Ramos (cell line): ENCODE measurements around the gene ANKFY1.
"Not testable (repeated sequence)": the region's sequence is repeated elsewhere in the genome, so short reads cannot be mapped to it uniquely, and the experiment has no call there.

Experiments used
- in situ Hi-C: fragments of 300-500 bp; cut with MboI; formaldehyde crosslinking; loops from one replicate; pipeline ENCODE4 v1.14.3; 2022; ENCODE audit warnings: low sequenced_read_pairs; ENCODE audit not compliant: unreplicated experiment

ANKFY1 gene

GRCh38 chr17:4258867-4259266, 4.9 kb downstream of the ANKFY1 start:
- in situ Hi-C loops, result no loop called here

DNA sequence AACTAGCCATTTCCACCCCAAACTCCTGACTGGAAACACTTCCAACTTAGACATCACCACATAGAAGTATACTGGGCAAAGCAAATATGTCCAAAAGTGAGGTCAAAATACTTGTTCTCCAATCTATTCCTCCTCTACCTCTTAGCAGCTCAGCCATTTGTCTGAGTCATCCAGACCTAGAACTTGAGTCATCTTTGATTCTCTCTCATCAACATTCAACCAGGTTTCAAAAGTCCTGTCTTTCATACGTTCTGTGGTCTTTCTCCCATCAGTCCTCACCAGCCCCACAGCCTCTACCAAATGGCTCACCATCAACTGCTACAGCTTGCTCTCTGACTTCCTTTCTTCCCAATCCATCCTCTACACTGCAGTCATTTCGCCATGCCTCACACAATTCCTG, 6.8 kb downstream of the ANKFY1 start:
- in situ Hi-C loops, result no loop called here

- in situ Hi-C loops, result not testable (repeated sequence)
These were observed 8.5 kb downstream of the ANKFY1 start for GRCh38 chr17:4255271-4255670.

GRCh38 chr17:4250887-4251286, 12.9 kb downstream of the ANKFY1 start:
- in situ Hi-C loops, result no loop called here

GRCh38 chr17:4249452-4250029, 14.2 kb downstream of the ANKFY1 start:
- in situ Hi-C loops, result no loop called here

DNA sequence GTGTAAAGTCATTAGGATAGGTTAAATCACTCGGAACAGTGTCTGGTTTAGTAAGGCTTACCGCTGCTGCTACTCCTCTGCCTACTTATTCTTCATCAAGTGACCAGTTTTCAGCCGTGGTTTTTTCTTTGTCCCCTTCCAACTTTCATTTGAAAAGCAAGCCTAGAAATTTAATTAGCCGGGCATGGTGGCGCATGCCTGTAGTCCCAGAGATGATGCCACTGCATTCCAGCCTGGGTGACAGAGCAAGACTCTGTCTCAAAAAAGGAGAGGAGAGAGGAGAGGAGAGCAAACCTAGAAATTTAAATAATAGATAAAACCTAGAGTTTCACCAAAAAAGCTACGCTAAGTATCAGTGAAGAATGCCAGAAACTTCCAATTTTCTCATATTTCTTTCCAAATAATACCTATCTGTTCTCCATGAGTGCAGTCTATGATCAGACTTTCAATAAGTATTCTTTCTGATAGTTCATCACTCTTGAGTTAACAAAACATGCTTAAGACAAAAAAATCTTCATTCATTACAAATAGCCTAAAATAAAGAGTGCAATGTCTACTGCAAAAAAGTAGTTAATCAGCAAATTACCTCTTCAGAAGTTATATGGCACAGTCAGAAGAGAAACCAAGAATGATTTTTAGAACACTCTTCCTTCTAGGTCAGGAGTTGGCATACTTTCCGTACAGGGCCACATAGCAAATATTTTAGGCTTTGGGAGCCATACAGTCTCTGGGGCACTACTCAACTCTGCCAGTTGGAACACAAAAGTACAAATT, 15.1 kb downstream of the ANKFY1 start:
- in situ Hi-C loops, result no loop called here

DNA sequence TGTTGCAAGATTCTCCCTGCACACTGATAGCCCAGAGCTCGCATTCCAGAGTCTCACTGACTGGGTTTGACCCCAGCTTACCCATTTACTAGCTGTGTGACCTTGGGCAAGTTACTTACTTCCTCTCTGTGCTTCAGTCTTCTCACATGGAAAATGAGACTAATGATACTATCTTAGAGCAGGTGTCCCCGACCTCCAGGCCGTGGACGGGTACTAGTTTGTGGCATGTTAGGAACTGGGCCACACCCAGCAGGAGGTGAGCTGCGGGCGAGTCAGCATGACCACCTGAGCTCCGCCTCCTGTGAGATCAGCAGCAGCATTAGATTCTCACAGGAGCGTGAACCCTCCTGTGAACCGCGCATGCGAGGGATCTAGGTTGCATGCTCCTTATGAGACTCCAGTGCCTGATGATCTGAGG, 15.8 kb downstream of the ANKFY1 start:
- in situ Hi-C loops, result no loop called here

DNA sequence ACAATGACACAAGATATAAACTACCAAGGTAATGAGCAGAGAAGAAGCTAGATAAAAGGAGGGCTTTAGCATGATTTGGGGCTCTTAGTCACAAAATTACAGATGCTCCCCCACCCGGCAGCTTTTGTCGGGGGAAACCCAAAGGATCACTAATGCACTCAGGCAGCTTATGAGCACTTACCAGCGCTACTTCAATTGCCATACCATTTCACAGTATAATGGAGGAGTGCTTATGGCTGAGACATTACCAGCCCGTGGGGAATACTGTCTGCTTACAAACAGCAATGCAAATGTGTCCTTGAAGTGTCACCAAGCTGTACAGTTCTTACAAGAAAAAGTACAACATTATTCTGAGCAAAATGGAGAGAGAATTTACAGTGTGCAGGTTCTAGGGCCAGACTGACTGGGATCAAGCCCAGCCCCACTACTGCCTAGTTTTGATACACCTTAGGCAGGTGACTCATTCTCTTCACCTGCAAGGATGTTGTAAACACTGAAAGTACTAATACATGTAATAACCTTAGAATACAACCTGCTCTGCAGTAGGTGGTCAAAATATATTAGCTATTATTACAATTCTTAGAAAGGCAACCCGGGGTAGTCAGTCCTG, 16.3 kb downstream of the ANKFY1 start:
- in situ Hi-C loops, result no loop called here

DNA sequence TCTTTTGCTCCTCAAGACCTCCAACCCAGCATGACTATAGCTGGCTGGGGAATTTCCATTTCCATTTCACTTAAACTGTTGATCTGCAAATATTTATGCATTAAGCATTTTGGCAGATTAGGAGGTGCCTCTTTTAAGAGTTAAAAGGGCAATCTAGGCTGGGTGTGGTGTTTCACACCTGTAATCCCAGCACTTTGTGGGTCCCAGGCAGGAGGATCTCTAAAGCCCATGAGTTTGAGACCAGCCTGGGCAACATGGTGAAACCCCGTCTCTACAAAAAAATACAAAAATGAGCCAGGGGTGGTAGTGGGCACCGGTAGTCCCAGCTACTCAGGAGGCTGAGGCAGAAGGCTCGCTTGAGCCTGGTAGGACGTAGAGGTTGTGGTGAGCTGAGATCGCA, 17.1 kb downstream of the ANKFY1 start:
- in situ Hi-C loops, result no loop called here

DNA sequence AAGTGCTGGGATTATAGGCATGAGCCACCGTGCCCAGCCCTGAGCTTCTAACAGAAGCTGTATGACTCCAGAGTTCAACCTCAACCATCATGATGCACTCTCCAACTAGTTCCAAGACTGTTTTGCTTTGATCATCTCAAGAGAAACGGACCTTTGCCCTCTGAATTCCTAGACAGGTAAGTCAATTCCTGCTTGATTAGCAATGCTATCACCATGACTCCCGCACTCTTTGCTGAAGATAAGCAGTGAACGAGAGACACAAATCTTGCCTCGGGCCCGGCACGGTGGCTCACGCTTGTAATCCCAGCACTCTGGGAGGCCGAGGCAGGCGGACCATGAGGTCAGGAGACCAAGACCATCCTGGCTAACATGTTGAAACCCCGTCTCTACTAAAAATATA, 22.2 kb downstream of the ANKFY1 start:
- in situ Hi-C loops, result no loop called here

DNA sequence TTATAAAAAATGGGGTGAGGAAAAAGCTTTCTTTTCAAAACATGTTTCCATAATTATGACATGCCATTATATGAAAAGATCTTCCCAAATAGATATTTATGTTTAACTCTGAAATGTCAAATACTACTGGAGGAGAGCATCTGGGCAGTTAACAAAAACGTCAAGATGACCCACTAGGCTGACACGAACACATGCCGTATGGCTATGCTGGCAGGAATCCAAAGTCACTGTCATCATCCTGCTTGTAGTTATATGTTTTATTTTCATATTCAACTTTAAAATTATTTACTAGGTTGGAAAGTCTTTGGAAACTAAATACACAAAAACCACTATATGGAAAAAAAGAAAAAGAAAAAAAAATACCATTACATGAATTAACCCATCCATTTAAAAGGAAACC, 27.3 kb downstream of the ANKFY1 start:
- in situ Hi-C loops, result no loop called here

DNA sequence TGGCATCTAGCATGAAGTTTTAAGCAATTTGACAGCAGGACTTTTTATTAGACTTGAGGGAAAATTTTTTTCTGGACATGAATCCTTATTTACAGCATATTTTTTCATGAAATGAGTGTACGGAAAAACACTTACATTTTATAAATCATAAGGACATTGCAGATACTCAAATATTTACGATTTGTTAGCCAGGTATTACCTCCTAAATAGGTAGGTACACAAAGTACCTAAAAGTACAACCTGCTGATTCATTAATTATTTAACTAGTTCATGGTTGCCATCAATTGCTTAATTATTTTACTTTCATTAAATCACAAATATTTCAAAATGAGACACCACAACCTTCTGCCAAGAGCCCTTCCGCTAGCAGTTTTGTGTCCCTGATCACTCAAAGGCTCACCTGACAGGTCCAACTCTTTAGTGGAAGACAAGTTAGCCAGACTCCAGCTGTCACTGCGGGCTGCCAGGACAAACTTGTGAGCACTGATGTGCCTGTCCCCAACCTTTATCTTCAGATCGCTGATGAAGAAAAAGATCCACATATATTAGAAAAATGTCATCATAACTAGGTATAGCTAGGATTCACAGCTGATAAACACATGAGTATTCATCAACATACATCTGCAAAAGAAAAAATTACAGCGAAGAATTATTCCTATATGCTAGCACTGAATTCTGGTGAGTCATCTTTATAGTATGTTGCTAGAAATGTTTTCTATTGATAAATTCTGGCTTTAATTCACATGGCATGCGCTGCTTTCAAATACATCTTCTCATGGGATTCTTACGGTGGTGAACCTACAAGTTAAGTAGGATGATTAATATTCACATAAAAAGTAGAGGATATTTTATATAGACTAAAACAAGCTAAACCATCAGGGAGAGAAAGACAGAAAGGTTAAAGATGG, 28.2 kb downstream of the ANKFY1 start:
- in situ Hi-C loops, result no loop called here

DNA sequence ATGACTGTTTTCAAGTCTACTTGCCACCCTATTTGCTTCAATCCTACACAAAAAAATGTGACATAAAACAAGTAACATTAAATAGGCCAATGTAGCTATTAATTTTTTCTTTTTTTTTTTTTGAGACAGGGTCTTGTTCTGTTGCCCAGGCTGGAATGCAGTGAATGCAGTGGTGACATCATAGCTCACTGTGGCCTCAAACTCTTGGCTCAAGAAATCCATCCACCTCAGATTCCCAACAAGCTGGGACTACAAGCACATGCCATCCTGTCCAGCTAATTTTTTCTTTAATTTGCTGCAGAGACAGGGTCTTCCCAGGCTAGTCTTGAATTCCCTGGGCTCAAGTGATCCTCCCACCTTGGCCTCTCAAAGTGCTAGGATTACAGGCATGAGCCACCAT, 29.4 kb downstream of the ANKFY1 start:
- in situ Hi-C loops, result no loop called here

DNA sequence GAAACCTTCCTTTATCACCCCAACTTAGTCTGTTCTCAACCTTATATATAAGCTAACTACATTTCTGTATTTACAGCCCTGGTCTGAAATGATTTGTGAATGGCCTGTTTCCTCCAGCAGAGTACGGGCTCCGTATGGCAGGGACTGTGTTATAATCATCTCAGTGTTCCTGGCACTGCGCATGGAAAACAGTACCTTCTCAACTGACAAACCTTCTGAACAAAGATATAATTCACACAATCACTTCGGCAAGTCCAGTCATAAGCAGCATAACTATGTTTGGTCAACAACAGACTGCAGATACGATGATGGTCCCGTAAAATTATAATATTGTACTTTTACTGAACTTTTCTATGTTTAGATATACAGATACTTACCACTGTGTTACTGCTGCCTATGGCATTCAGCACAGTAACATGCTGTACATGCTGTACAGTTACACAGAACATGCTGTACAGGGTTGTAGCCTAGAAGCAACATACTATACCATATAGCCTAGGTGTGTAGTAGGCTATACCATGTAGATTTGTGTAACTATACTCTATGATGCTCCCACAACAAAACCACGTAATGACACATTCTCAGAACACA, 30.0 kb downstream of the ANKFY1 start:
- in situ Hi-C loops, result no loop called here

DNA sequence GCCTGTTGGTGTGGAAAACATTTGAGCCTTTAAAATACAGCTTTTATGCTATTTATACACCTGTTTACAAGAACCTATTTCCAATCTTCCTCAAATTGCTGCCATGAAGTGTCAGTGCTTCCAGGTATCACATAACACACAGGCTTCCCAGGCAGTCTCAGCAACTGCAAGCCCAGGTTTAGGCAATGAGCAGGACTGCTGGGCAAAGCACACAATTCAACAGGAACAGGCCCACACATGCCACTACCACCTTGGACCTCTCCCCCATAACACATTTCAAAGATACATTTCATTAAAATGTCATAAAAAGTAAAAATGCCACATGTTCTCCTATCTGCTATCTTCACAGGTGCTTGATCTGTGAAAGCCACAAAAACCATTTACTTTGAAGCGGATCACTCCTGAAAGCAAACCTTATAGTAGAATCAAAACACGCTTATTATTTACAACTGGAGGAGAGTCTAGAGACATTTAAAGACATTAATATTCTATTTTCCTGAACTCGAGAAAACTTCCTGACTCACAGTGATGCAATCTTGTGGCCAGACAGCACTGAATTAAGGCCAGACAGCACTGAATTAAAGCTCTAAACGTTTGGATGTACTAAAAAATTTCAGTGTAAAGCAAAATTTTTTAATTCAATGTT, 31.5 kb downstream of the ANKFY1 start:
- in situ Hi-C loops, result no loop called here

GRCh38 chr17:4229627-4230541, 33.9 kb downstream of the ANKFY1 start:
- in situ Hi-C loops, result no loop called here

DNA sequence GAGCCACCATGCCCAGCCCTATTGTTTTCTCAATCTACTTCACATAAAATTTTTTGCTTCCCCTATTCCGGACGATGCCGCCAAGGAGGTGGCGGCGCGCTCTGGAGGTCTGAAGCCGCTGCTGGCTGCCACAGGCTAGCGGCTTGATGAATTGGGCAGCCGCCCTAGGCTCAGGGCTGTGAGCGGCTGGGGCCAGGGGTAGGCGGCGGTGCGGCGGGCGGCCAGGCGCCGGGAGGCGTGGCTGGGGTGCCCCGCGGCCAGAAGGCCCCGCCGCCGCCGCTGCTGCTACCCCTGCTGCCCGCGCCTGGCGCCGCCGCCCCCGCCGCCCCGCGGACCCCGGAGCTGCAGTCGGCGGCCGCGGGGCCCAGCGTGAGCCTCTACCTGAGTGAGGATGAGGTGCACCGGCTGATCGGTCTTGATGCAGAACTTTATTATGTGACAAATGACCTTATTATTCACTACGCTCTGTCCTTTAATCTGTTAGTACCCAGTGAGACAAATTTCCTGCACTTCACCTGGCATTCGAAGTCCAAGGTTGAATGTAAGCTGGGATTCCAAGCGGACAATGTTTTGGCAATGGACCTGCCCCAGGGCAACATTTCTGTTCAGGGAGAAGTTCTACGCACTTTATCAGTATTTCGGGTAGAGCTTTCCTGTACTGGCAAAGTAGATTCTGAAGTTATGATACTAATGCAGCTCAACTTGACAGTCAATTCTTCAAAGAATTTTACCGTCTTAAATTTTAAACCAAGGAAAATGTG, 41.7 kb downstream of the ANKFY1 start:
- in situ Hi-C loops, result no loop called here

DNA sequence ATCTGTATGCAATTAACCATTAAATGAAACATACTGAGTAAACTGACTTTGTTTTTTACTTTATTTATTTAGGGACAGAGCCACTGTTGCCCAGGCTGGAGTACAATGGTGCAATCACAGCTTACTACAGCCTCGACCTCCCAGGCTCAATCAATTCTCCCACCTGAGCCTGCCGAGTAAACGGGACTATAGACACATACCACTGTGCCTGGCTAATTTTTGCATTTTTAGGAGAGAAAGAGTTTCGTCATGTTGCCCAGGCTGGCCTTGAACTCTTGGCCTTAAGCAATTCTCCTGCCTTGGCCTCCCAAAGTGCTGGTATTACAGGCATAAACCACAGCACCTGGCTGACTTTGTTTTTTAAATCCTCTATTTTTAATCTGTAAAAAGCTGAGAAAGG, 42.6 kb downstream of the ANKFY1 start:
- in situ Hi-C loops, result no loop called here
